GM19467 (cell line): ENCODE results near the gene PDE4D.
"Not testable (repeated sequence)": the region's sequence is repeated elsewhere in the genome, so short reads cannot be mapped to it uniquely, and the experiment has no call there.

Experiments used
- ATAC-seq: cut with Tn5 transposase; IDR thresholded peaks from one replicate; pipeline ENCODE4 v1.9.1; 2021; ENCODE audit warnings: mild to moderate bottlenecking, moderate library complexity; ENCODE audit not compliant: unreplicated experiment

PDE4D gene

GRCh38 chr5:59712836-59713497 lies 180.6 kb downstream of the PDE4D start:
- no peak for ATAC-seq

GRCh38 chr5:59711310-59711709 lies 182.2 kb downstream of the PDE4D start:
- no peak for ATAC-seq

- no peak for ATAC-seq
These were observed 183.7 kb downstream of the PDE4D start for GRCh38 chr5:59709846-59710245.

- ATAC-seq = no peak
These were observed 184.1 kb downstream of the PDE4D start for GRCh38 chr5:59709346-59709821.

- ATAC-seq = no peak
These were observed 188.6 kb downstream of the PDE4D start for GRCh38 chr5:59704936-59705335.

- ATAC-seq = no peak
These were observed 189.7 kb downstream of the PDE4D start for GRCh38 chr5:59703789-59704188.

- ATAC-seq = no peak
These were observed 195.0 kb downstream of the PDE4D start for GRCh38 chr5:59698207-59699178.

GRCh38 chr5:59694411-59694810 lies 199.1 kb downstream of the PDE4D start:
- ATAC-seq = no peak

GRCh38 chr5:59693492-59694309 lies 199.8 kb downstream of the PDE4D start:
- no peak for ATAC-seq

- ATAC-seq = peak; percentile 59
These were observed 207.7 kb downstream of the PDE4D start for GRCh38 chr5:59685793-59686192.

GRCh38 chr5:59685191-59685530 lies 208.4 kb downstream of the PDE4D start:
- no peak for ATAC-seq

- peak; percentile 64 for ATAC-seq
These were observed 208.9 kb downstream of the PDE4D start for GRCh38 chr5:59684388-59685190.

GRCh38 chr5:59683311-59683710 lies 210.2 kb downstream of the PDE4D start:
- no peak for ATAC-seq

- ATAC-seq = no peak
These were observed 211.0 kb downstream of the PDE4D start for GRCh38 chr5:59682542-59682941.

- ATAC-seq = no peak
These were observed 214.6 kb downstream of the PDE4D start for GRCh38 chr5:59678943-59679342.

GRCh38 chr5:59674763-59675162 lies 218.8 kb downstream of the PDE4D start:
- no peak for ATAC-seq

- ATAC-seq = no peak
These were observed 220.0 kb downstream of the PDE4D start for GRCh38 chr5:59673438-59674058.

- ATAC-seq = no peak
These were observed 227.0 kb downstream of the PDE4D start for GRCh38 chr5:59666440-59667068.

- not testable (repeated sequence) for ATAC-seq
These were observed 227.7 kb downstream of the PDE4D start for GRCh38 chr5:59665832-59666203.
